ENCODE measurements around the gene HYOU1. TPM values are rescaled to one million over a fixed set of nuclear protein-coding genes. Genes with fewer than 3 reads are reported as not detected.
A peak's percentile ranks its signal among the peaks of the same experiment; 100 is the strongest.

HYOU1 gene
- total RNA-seq, 2 donors from 2014 or later: 277 to 315 TPM

DNA sequence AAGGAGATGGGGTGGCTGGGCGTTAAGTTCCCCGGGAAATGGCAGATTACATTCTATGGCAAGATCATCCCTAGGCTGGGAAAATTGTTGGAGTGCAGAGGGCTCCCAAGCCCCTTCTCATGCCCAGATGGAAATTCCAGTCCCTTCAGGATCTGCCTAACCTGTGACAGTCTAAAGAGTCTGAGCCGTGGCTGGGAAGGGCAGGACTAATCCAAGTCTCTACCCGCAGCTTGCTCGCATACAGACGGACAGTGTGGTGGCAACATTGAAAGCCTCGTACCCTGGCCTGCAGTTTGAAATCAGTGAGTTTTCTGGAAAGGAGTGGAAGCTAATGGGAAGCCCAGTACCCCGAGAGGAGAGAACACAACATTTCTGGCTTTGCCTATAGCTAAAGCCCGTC, 31.4 kb upstream of the HYOU1 start:
- Histone ChIP-seq H3K27me3 (ENCODE audit: control insufficient read depth, insufficient read depth, low read length, poor library complexity, severe bottlenecking) (no peaks in the 10 kb centered on the region), H3K36me3 (ENCODE audit: control insufficient read depth, insufficient read depth, low read length) (peaks cover 28% of the 10 kb centered on the region), H3K4me3 (ENCODE audit: low read length) (no peak overlapping the region), H3K9ac (ENCODE audit: extremely low read depth, low read length, poor library complexity, severe bottlenecking) (no peak overlapping the region), H3K9me3 (ENCODE audit: control insufficient read depth, low read length) (no peaks in the 10 kb centered on the region), H3K4me1 (ENCODE audit: control insufficient read depth, insufficient read depth, low read length) (peaks cover 11% of the 10 kb centered on the region), H3K27ac (ENCODE audit: low read depth, low read length) (no peak overlapping the region)
- H3K36me3 Mint-ChIP-seq (ENCODE audit: low read depth): peaks cover 14% of the 10 kb centered on the region
- no peaks in the 10 kb centered on the region for H3K9me3 Mint-ChIP-seq
- no peak overlapping the region for H3K4me3 Mint-ChIP-seq
- peaks cover 17% of the 10 kb centered on the region for H3K4me1 Mint-ChIP-seq
- DNase-seq: no peak
- H3K27me3 Mint-ChIP-seq (ENCODE audit: insufficient read depth): no peaks in the 10 kb centered on the region
- WGBS, 2 experiments (ENCODE audit: insufficient coverage in 1 of 2, insufficient read length in 1 of 2): 97 to 99% methylated on average over 9 of the region's 9 CpGs
- peak overlapping the region; percentile 1 for H3K27ac Mint-ChIP-seq
- TF ChIP-seq, protein P1, sequence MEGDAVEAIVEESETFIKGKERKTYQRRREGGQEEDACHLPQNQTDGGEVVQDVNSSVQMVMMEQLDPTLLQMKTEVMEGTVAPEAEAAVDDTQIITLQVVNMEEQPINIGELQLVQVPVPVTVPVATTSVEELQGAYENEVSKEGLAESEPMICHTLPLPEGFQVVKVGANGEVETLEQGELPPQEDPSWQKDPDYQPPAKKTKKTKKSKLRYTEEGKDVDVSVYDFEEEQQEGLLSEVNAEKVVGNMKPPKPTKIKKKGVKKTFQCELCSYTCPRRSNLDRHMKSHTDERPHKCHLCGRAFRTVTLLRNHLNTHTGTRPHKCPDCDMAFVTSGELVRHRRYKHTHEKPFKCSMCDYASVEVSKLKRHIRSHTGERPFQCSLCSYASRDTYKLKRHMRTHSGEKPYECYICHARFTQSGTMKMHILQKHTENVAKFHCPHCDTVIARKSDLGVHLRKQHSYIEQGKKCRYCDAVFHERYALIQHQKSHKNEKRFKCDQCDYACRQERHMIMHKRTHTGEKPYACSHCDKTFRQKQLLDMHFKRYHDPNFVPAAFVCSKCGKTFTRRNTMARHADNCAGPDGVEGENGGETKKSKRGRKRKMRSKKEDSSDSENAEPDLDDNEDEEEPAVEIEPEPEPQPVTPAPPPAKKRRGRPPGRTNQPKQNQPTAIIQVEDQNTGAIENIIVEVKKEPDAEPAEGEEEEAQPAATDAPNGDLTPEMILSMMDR (conservative IDR thresholded peaks at IDR 0.05): no peak

DNA sequence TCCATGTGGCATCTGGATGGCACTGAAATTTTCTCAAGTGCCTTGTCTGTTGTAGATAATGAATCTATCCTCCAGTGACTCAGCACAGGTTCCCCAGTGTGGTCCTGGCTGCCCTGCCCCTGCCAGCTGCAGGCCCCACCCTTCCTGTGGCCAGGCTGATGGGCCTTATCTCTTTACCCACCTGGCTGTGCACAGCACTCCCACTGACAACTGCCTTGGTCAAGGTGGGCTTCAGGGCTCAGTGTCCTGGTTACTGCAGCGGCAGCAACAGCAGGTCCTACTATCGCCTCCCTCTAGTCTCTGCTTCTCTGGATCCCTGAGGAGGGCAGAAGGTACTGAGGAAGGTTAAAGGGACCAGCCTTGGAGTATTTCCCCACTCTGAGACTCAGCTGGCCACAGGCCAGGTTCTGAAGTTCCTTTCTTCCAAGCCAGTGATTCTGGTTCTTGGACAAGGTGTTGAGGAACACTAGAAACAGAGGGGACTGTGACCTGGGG, 30.8 kb upstream of the HYOU1 start:
- no peaks in the 10 kb centered on the region for H3K9me3 Mint-ChIP-seq
- no peak overlapping the region for H3K27ac Mint-ChIP-seq
- no peak overlapping the region for H3K4me3 Mint-ChIP-seq

DNA sequence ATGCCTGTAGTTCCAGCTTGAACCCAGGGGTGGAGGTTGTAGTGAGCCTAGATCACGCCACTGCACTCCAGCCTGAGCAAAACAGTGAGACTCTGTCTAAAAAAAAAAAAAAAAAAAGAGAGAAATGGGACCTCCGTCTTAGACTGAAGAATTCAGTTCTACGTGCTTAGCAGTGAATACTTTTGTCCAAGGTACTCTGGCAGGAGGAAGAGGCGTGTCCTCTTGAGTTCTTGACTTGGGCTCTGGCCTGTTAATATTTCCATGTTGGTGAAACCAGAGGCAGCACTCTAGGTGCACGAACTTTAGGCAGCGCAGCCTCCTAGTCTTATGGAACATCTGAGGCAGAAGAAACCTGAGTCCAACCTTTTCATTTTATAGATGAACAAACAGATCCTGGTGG, 30.1 kb upstream of the HYOU1 start:
- Histone ChIP-seq H3K36me3 (ENCODE audit: control insufficient read depth, insufficient read depth, low read length) (peaks cover 18% of the 10 kb centered on the region), H3K4me1 (ENCODE audit: control insufficient read depth, insufficient read depth, low read length) (no peaks in the 10 kb centered on the region), H3K27ac (ENCODE audit: low read depth, low read length) (no peak overlapping the region), H3K9ac (ENCODE audit: extremely low read depth, low read length, poor library complexity, severe bottlenecking) (no peak overlapping the region), H3K9me3 (ENCODE audit: control insufficient read depth, low read length) (no peaks in the 10 kb centered on the region), H3K4me3 (ENCODE audit: low read length) (no peak overlapping the region), H3K27me3 (ENCODE audit: control insufficient read depth, insufficient read depth, low read length, poor library complexity, severe bottlenecking) (no peaks in the 10 kb centered on the region)
- H3K9me3 Mint-ChIP-seq: no peaks in the 10 kb centered on the region
- TF ChIP-seq, protein P1 (conservative IDR thresholded peaks at IDR 0.05): no peak
- no peaks in the 10 kb centered on the region for H3K27me3 Mint-ChIP-seq (ENCODE audit: insufficient read depth)
- H3K4me3 Mint-ChIP-seq: no peak overlapping the region
- H3K36me3 Mint-ChIP-seq (ENCODE audit: low read depth): peaks cover 9% of the 10 kb centered on the region
- H3K27ac Mint-ChIP-seq: no peak overlapping the region
- DNase-seq: no peak
- 93 to 94% methylated on average over 6 of the region's 6 CpGs for WGBS, 2 experiments (ENCODE audit: insufficient coverage in 1 of 2, insufficient read length in 1 of 2)
- H3K4me1 Mint-ChIP-seq: peaks cover 6% of the 10 kb centered on the region

More for the DNA sequence above, 30.8 kb upstream of the HYOU1 start:
- Mint-ChIP-seq H3K27me3 (ENCODE audit: insufficient read depth) (no peaks in the 10 kb centered on the region), H3K36me3 (ENCODE audit: low read depth) (peaks cover 12% of the 10 kb centered on the region), H3K4me1 (peaks cover 13% of the 10 kb centered on the region)
- H3K36me3 ChIP-seq (ENCODE audit: control insufficient read depth, insufficient read depth, low read length): peaks cover 22% of the 10 kb centered on the region
- WGBS, 2 experiments (ENCODE audit: insufficient coverage in 1 of 2, insufficient read length in 1 of 2): 97 to 100% methylated on average over 1 to 2 of the region's 2 CpGs
- no peak overlapping the region for H3K4me3 ChIP-seq (ENCODE audit: low read length)
- TF ChIP-seq, protein P1 (conservative IDR thresholded peaks at IDR 0.05): no peak
- peaks cover 5% of the 10 kb centered on the region for H3K4me1 ChIP-seq (ENCODE audit: control insufficient read depth, insufficient read depth, low read length)
- no peaks in the 10 kb centered on the region for H3K27me3 ChIP-seq (ENCODE audit: control insufficient read depth, insufficient read depth, low read length, poor library complexity, severe bottlenecking)
- no peak for DNase-seq
- H3K9ac ChIP-seq (ENCODE audit: extremely low read depth, low read length, poor library complexity, severe bottlenecking): no peak overlapping the region
- H3K9me3 ChIP-seq (ENCODE audit: control insufficient read depth, low read length): no peaks in the 10 kb centered on the region
- no peak overlapping the region for H3K27ac ChIP-seq (ENCODE audit: low read depth, low read length)
